ENCODE measurements around the gene GNAO1.

DNA sequence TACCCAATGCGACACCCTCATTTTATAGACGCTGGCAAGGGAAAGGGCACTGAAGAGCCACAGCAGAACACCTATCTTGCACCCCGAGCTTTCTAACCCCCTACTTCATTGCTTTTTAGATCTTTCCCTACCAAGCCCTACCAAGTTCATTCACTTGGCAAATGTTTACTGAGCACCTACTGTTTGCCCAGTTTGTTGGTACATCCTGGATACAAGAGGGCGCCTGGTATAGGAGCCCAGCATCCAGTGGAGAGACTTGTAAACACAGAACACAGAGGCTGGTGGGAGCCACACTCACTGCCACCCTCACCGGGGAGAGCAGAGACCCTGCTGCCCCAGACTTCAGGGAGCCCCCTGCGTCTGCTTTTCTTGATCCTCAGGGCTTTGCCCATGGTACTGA is 112.6 kb downstream of the GNAO1 start:
- no peak for TF ChIP-seq CTCF (conservative IDR thresholded peaks at IDR 0.05; ENCODE audit: low read depth, low read length)
- no peak for TF ChIP-seq EZH2phosphoT487 (IDR thresholded peaks at IDR 0.05; ENCODE audit: borderline replicate concordance, low read length)

Measured in PC-3 (cell line).